CD4-positive, alpha-beta T cell (primary cell): ENCODE data around the gene TSHZ2. TPM values are rescaled to one million over a fixed set of nuclear protein-coding genes. Genes with fewer than 3 reads are reported as not detected.
"Not testable (repeated sequence)": the region's sequence is repeated elsewhere in the genome, so short reads cannot be mapped to it uniquely, and the experiment has no call there.

Source experiments
- ATAC-seq: fragments of 200-7000 bp; cut with Tn5 transposase; one replicate; pipeline ENCODE4 v1.10.0; 2022; ENCODE audit warnings: mild to moderate bottlenecking; ENCODE audit not compliant: poor library complexity
- CTCF ChIA-PET: fragments of 350-600 bp; sonication (Branson Sonifier 250); formaldehyde crosslinking; loops from one replicate; lab custom pipeline; 2021; ENCODE audit warnings: antibody characterized with exemption, inconsistent platforms; lab: Charles Lee
- POLR2A ChIA-PET: fragments of 350-600 bp; sonication (Branson Sonifier 250); formaldehyde crosslinking; loops from one replicate; lab custom pipeline; 2021; ENCODE audit warnings: antibody characterized with exemption, inconsistent platforms; lab: Charles Lee
- DNase-seq, 14 experiments: peaks; one replicate each; pipeline ENCODE4 v3.0.0-alpha.2; 2013 to 2020; ENCODE audit warnings: mixed read lengths in 2 of 14
- H3K27ac ChIP-seq, 2 donors: one replicate each; pipeline versions ENCODE4 v1.5.1 to v1.7.0; 2013; ENCODE audit warnings: low read length in 2 of 2, low read depth in 1 of 2, mild to moderate bottlenecking in 1 of 2
- H3K27me3 ChIP-seq, 2 experiments: 1 replicate in 1 of 2; 2 replicates in 1 of 2; pipeline versions ENCODE4 v1.6.1 to v1.7.0; 2013; ENCODE audit warnings: low read length in 2 of 2, control low read depth in 1 of 2, mild to moderate bottlenecking in 1 of 2, moderate library complexity in 1 of 2; ENCODE audit not compliant: insufficient read depth in 2 of 2, control insufficient read depth in 1 of 2
- H3K36me3 ChIP-seq: one replicate; pipeline ENCODE4 v1.6.1; 2013; ENCODE audit warnings: low read length, control low read depth; ENCODE audit not compliant: insufficient read depth
- H3K4me1 ChIP-seq: one replicate; pipeline ENCODE4 v1.6.1; 2013; ENCODE audit warnings: low read length, control low read depth; ENCODE audit not compliant: insufficient read depth
- H3K4me3 ChIP-seq: one replicate; pipeline ENCODE4 v1.5.1; 2013; ENCODE audit warnings: mild to moderate bottlenecking, low read length, moderate library complexity
- H3K9me3 ChIP-seq, 2 experiments: 1 replicate in 1 of 2; 2 replicates in 1 of 2; pipeline versions ENCODE4 v1.6.1 to v1.7.0; 2013; ENCODE audit warnings: low read length in 2 of 2, mild to moderate bottlenecking in 2 of 2, control low read depth in 1 of 2, moderate library complexity in 1 of 2; ENCODE audit not compliant: control insufficient read depth in 1 of 2, insufficient read depth in 1 of 2
- H3K27ac Mint-ChIP-seq: one replicate; pipeline ENCODE4 v1.8.0; 2020; ENCODE audit warnings: mixed read lengths
- H3K27me3 Mint-ChIP-seq: one replicate; pipeline ENCODE4 v1.8.0; 2021; ENCODE audit warnings: mixed read lengths
- H3K36me3 Mint-ChIP-seq: one replicate; pipeline ENCODE4 v1.8.0; 2021; ENCODE audit warnings: low read depth, mixed read lengths
- H3K4me1 Mint-ChIP-seq: one replicate; pipeline ENCODE4 v1.8.0; 2021; ENCODE audit warnings: low read depth, mixed read lengths
- H3K4me3 Mint-ChIP-seq: one replicate; pipeline ENCODE4 v1.8.0; 2020; ENCODE audit warnings: mild to moderate bottlenecking, mixed read lengths
- H3K9me3 Mint-ChIP-seq: one replicate; pipeline ENCODE4 v1.8.0; 2020; ENCODE audit warnings: mixed read lengths
- intact Hi-C, 2 experiments: fragments of 100-400 bp; cut with DNase I in 1 of 2; cut with micrococcal nuclease in 1 of 2; formaldehyde crosslinking; loops; one replicate each; pipeline versions ENCODE4 v1.15.1 to v1.9.0; 2023 to 2025; cut with DNase I, micrococcal nuclease
- total RNA-seq, 174 experiments: library from RNA in 2 of 174; stranded (reverse) in 2 of 174; gene quantifications; one replicate each; pipeline ENCODE4 v1.2.3 and lab custom pipeline; 2021 to 2026
- TF ChIP-seq, protein P1 (sequence below): fragments of 200-600 bp; IDR thresholded peaks from one replicate; pipeline ENCODE4 v1.8.0; 2022; ENCODE audit warnings: antibody characterized with exemption, mild to moderate bottlenecking

The TSHZ2 gene
- total RNA-seq, 2 experiments from 2014 or later: 26.1 to 27.4 TPM

DNA sequence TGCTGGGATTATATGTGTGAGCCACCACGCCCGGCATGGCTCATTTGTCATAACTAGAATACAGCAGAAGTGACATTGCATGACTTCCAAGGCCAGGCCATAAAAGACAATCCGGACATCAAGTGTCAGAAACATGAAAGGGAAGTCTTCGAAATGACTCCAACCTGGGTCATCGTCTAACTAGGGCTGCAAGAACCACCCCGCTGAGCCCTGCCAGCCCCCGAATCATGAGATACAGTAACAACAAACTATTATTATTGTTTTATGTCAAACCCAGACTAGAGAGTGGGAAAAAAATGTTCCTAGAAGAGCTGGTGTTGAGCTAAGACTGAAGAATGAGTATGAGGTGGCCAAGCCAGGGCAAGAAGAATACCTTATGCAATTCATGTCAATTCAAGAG, 561.9 kb downstream of the TSHZ2 start:
- TF ChIP-seq, protein P1, sequence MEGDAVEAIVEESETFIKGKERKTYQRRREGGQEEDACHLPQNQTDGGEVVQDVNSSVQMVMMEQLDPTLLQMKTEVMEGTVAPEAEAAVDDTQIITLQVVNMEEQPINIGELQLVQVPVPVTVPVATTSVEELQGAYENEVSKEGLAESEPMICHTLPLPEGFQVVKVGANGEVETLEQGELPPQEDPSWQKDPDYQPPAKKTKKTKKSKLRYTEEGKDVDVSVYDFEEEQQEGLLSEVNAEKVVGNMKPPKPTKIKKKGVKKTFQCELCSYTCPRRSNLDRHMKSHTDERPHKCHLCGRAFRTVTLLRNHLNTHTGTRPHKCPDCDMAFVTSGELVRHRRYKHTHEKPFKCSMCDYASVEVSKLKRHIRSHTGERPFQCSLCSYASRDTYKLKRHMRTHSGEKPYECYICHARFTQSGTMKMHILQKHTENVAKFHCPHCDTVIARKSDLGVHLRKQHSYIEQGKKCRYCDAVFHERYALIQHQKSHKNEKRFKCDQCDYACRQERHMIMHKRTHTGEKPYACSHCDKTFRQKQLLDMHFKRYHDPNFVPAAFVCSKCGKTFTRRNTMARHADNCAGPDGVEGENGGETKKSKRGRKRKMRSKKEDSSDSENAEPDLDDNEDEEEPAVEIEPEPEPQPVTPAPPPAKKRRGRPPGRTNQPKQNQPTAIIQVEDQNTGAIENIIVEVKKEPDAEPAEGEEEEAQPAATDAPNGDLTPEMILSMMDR: no peak
- POLR2A ChIA-PET: no interaction called here
- Mint-ChIP-seq H3K27ac (no peak overlapping the region), H3K4me1 (no peaks in the 10 kb centered on the region), H3K4me3 (no peak overlapping the region), H3K36me3 (no peaks in the 10 kb centered on the region), H3K27me3 (no peaks in the 10 kb centered on the region), H3K9me3 (no peaks in the 10 kb centered on the region)
- DNase-seq (no peak), ATAC-seq (no peak)
- Histone ChIP-seq H3K27me3 (no peaks in the 10 kb centered on the region), H3K36me3 (no peaks in the 10 kb centered on the region), H3K9me3 (no peaks in the 10 kb centered on the region), H3K4me3 (no peak overlapping the region), H3K4me1 (no peaks in the 10 kb centered on the region), H3K27ac (no peak overlapping the region)
- intact Hi-C loops: no loop called here
- CTCF ChIA-PET: no interaction called here

DNA sequence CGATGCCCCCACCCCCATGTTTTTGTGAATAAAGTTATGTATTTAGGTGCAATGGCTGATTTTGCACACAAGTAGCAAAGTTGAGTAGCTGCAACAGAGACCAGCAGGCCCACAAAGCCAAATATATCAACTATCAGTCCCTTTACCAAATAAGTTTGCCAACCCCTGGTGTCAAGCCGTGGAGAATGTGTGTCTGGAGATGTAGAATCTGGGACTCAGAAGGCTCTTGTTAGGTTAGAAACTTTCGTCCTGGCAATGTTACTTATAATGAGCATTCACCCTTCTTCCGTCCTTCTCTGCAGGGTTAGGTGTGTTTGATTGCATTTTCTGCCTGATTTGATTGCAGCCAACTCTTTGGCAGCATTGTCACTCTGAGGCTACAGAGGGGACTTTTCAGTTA, 563.7 kb downstream of the TSHZ2 start:
- Mint-ChIP-seq H3K4me3 (no peak overlapping the region), H3K27ac (no peak overlapping the region), H3K36me3 (no peaks in the 10 kb centered on the region), H3K4me1 (no peaks in the 10 kb centered on the region), H3K9me3 (no peaks in the 10 kb centered on the region), H3K27me3 (no peaks in the 10 kb centered on the region)
- CTCF ChIA-PET: interaction anchor here (0.6 kb wide), 1 partner anchor 11 kb away, joined by 3 read pairs; no protein-coding TSS in a partner anchor
- H3K4me1 ChIP-seq: no peaks in the 10 kb centered on the region
- no peak for ATAC-seq
- DNase-seq: no peak
- H3K4me3 ChIP-seq: no peak overlapping the region
- no peaks in the 10 kb centered on the region for H3K9me3 ChIP-seq
- H3K27ac ChIP-seq: no peak overlapping the region
- POLR2A ChIA-PET: no interaction called here
- TF ChIP-seq, protein P1: no peak
- H3K36me3 ChIP-seq: no peaks in the 10 kb centered on the region
- H3K27me3 ChIP-seq: no peaks in the 10 kb centered on the region
- intact Hi-C loops: no loop called here

DNA sequence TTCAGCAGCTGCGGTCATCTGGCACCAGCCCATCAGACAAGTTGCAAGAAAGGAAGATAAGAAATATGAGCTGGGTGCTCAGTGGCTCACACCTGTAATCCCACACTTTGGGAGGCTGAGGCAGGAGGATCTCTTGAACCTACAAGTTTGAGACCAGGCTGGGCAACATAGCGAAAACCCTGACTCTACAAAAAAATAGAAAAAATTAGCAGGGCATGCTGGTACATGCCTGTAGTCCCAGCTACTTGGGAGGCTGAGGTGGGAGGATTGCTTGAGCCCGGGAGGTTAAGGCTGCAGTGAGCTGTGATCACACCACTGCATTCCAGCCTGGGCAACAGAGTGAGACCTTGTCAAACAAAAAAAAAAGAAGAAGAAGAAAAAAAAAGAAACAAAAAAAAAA, 564.2 kb downstream of the TSHZ2 start:
- H3K36me3 Mint-ChIP-seq, H3K9me3 Mint-ChIP-seq, DNase-seq, H3K36me3 ChIP-seq, H3K4me3 ChIP-seq, H3K4me1 ChIP-seq, H3K4me3 Mint-ChIP-seq, H3K27me3 ChIP-seq, H3K4me1 Mint-ChIP-seq, intact Hi-C loops, POLR2A ChIA-PET, H3K27ac Mint-ChIP-seq, H3K9me3 ChIP-seq, ATAC-seq, CTCF ChIA-PET, H3K27me3 Mint-ChIP-seq, H3K27ac ChIP-seq: not testable (repeated sequence)

GRCh38 chr20:53539516-53539915, 567.4 kb downstream of the TSHZ2 start:
- TF ChIP-seq, protein P1: no peak
- no peaks in the 10 kb centered on the region for H3K27me3 ChIP-seq
- H3K27me3 Mint-ChIP-seq: no peaks in the 10 kb centered on the region
- ChIA-PET POLR2A (no interaction called here), CTCF (no interaction called here)
- no peaks in the 10 kb centered on the region for H3K9me3 ChIP-seq
- no peaks in the 10 kb centered on the region for H3K36me3 ChIP-seq
- intact Hi-C loops: no loop called here
- DNase-seq (no peak), ATAC-seq (no peak)
- no peak overlapping the region for H3K4me3 ChIP-seq
- H3K27ac Mint-ChIP-seq: no peak overlapping the region
- H3K4me3 Mint-ChIP-seq: no peak overlapping the region
- H3K4me1 Mint-ChIP-seq: no peaks in the 10 kb centered on the region
- H3K27ac ChIP-seq: no peak overlapping the region
- H3K9me3 Mint-ChIP-seq: no peaks in the 10 kb centered on the region
- no peaks in the 10 kb centered on the region for H3K36me3 Mint-ChIP-seq
- no peaks in the 10 kb centered on the region for H3K4me1 ChIP-seq
